ENCODE data around the gene CAMK2D.

Gene CAMK2D

GRCh38 chr4:113476800-113477199 is 284.7 kb downstream of the CAMK2D start:
- Histone ChIP-seq H3K9me3 (ENCODE audit: insufficient read depth, low read depth, low read length) (peaks cover 8% of the 10 kb centered on the region), H3K4me1 (ENCODE audit: insufficient read depth, low read length) (peaks cover 8% of the 10 kb centered on the region; the same call in 1 of the 2 replicates), H3K36me3 (ENCODE audit: insufficient read depth, low read depth, low read length) (peaks cover 4% of the 10 kb centered on the region; the same call in 1 of the 2 replicates), H3K4me3 (ENCODE audit: low read length) (no peak overlapping the region), H3K27me3 (ENCODE audit: insufficient read depth, low read length) (no peaks in the 10 kb centered on the region), H3K9ac (ENCODE audit: low read depth, low read length) (no peak overlapping the region), H3K27ac (ENCODE audit: low read length) (no peak overlapping the region)

GRCh38 chr4:113474017-113474416 is 287.5 kb downstream of the CAMK2D start:
- Histone ChIP-seq H3K4me3 (ENCODE audit: low read length) (no peak overlapping the region), H3K9ac (ENCODE audit: low read depth, low read length) (no peak overlapping the region), H3K9me3 (ENCODE audit: insufficient read depth, low read depth, low read length) (peaks cover 8% of the 10 kb centered on the region), H3K4me1 (ENCODE audit: insufficient read depth, low read length) (peaks cover 12% of the 10 kb centered on the region), H3K27ac (ENCODE audit: low read length) (no peak overlapping the region), H3K36me3 (ENCODE audit: insufficient read depth, low read depth, low read length) (peaks cover 4% of the 10 kb centered on the region; the same call in 1 of the 2 replicates), H3K27me3 (ENCODE audit: insufficient read depth, low read length) (no peaks in the 10 kb centered on the region)

GRCh38 chr4:113472864-113473263 is 288.7 kb downstream of the CAMK2D start:
- Histone ChIP-seq H3K4me1 (ENCODE audit: insufficient read depth, low read length) (peaks cover 15% of the 10 kb centered on the region), H3K4me3 (ENCODE audit: low read length) (no peak overlapping the region), H3K9ac (ENCODE audit: low read depth, low read length) (no peak overlapping the region), H3K36me3 (ENCODE audit: insufficient read depth, low read depth, low read length) (peaks cover 4% of the 10 kb centered on the region; the same call in 1 of the 2 replicates), H3K27ac (ENCODE audit: low read length) (no peak overlapping the region), H3K27me3 (ENCODE audit: insufficient read depth, low read length) (no peaks in the 10 kb centered on the region), H3K9me3 (ENCODE audit: insufficient read depth, low read depth, low read length) (peaks cover 8% of the 10 kb centered on the region)

- no peaks in the 10 kb centered on the region for H3K27me3 ChIP-seq (ENCODE audit: insufficient read depth, low read length)
- no peak overlapping the region for H3K9ac ChIP-seq (ENCODE audit: low read depth, low read length)
- no peak overlapping the region for H3K4me3 ChIP-seq (ENCODE audit: low read length)
- H3K9me3 ChIP-seq (ENCODE audit: insufficient read depth, low read depth, low read length), result no peaks in the 10 kb centered on the region
- no peak overlapping the region for H3K27ac ChIP-seq (ENCODE audit: low read length)
- H3K4me1 ChIP-seq (ENCODE audit: insufficient read depth, low read length), result peaks cover 19% of the 10 kb centered on the region
- no peaks in the 10 kb centered on the region for H3K36me3 ChIP-seq (ENCODE audit: insufficient read depth, low read depth, low read length)
These were observed 290.2 kb downstream of the CAMK2D start for GRCh38 chr4:113471146-113471860.

- Histone ChIP-seq H3K9ac (ENCODE audit: low read depth, low read length) (no peak overlapping the region), H3K9me3 (ENCODE audit: insufficient read depth, low read depth, low read length) (no peaks in the 10 kb centered on the region), H3K27ac (ENCODE audit: low read length) (no peak overlapping the region), H3K36me3 (ENCODE audit: insufficient read depth, low read depth, low read length) (no peaks in the 10 kb centered on the region), H3K4me1 (ENCODE audit: insufficient read depth, low read length) (peaks cover 19% of the 10 kb centered on the region), H3K4me3 (ENCODE audit: low read length) (no peak overlapping the region), H3K27me3 (ENCODE audit: insufficient read depth, low read length) (no peaks in the 10 kb centered on the region)
These were observed 291.6 kb downstream of the CAMK2D start for GRCh38 chr4:113469926-113470325.

GRCh38 chr4:113469023-113469390 is 292.5 kb downstream of the CAMK2D start:
- H3K27ac ChIP-seq (ENCODE audit: low read length), result no peak overlapping the region
- no peaks in the 10 kb centered on the region for H3K36me3 ChIP-seq (ENCODE audit: insufficient read depth, low read depth, low read length)
- H3K4me1 ChIP-seq (ENCODE audit: insufficient read depth, low read length), result peaks cover 19% of the 10 kb centered on the region
- H3K9ac ChIP-seq (ENCODE audit: low read depth, low read length), result no peak overlapping the region
- no peaks in the 10 kb centered on the region for H3K9me3 ChIP-seq (ENCODE audit: insufficient read depth, low read depth, low read length)
- no peaks in the 10 kb centered on the region for H3K27me3 ChIP-seq (ENCODE audit: insufficient read depth, low read length)
- H3K4me3 ChIP-seq (ENCODE audit: low read length), result no peak overlapping the region

GRCh38 chr4:113468165-113469022 is 293.1 kb downstream of the CAMK2D start:
- Histone ChIP-seq H3K27me3 (ENCODE audit: insufficient read depth, low read length) (no peaks in the 10 kb centered on the region), H3K36me3 (ENCODE audit: insufficient read depth, low read depth, low read length) (no peaks in the 10 kb centered on the region), H3K4me1 (ENCODE audit: insufficient read depth, low read length) (peaks cover 19% of the 10 kb centered on the region), H3K9me3 (ENCODE audit: insufficient read depth, low read depth, low read length) (no peaks in the 10 kb centered on the region), H3K27ac (ENCODE audit: low read length) (no peak overlapping the region), H3K9ac (ENCODE audit: low read depth, low read length) (peak overlapping the region; percentile 29; the same call in 1 of the 2 replicates), H3K4me3 (ENCODE audit: low read length) (0 out of 2 replicates have a peak overlapping the region, but pooled peaks have one; percentile 3)

GRCh38 chr4:113467581-113467980 is 294.0 kb downstream of the CAMK2D start:
- Histone ChIP-seq H3K9ac (ENCODE audit: low read depth, low read length) (peak overlapping the region; percentile 29; the same call in 1 of the 2 replicates), H3K27ac (ENCODE audit: low read length) (no peak overlapping the region), H3K4me1 (ENCODE audit: insufficient read depth, low read length) (peaks cover 19% of the 10 kb centered on the region), H3K27me3 (ENCODE audit: insufficient read depth, low read length) (no peaks in the 10 kb centered on the region), H3K9me3 (ENCODE audit: insufficient read depth, low read depth, low read length) (no peaks in the 10 kb centered on the region), H3K36me3 (ENCODE audit: insufficient read depth, low read depth, low read length) (no peaks in the 10 kb centered on the region), H3K4me3 (ENCODE audit: low read length) (no peak overlapping the region)

GRCh38 chr4:113462286-113462685 is 299.3 kb downstream of the CAMK2D start:
- no peak overlapping the region for H3K4me3 ChIP-seq (ENCODE audit: low read length)
- no peak overlapping the region for H3K9ac ChIP-seq (ENCODE audit: low read depth, low read length)
- H3K9me3 ChIP-seq (ENCODE audit: insufficient read depth, low read depth, low read length), result no peaks in the 10 kb centered on the region
- no peaks in the 10 kb centered on the region for H3K4me1 ChIP-seq (ENCODE audit: insufficient read depth, low read length)
- no peaks in the 10 kb centered on the region for H3K27me3 ChIP-seq (ENCODE audit: insufficient read depth, low read length)
- H3K27ac ChIP-seq (ENCODE audit: low read length), result no peak overlapping the region
- no peaks in the 10 kb centered on the region for H3K36me3 ChIP-seq (ENCODE audit: insufficient read depth, low read depth, low read length)

GRCh38 chr4:113461281-113461680 is 300.3 kb downstream of the CAMK2D start:
- H3K27me3 ChIP-seq (ENCODE audit: insufficient read depth, low read length), result no peaks in the 10 kb centered on the region
- H3K9ac ChIP-seq (ENCODE audit: low read depth, low read length), result no peak overlapping the region
- H3K4me1 ChIP-seq (ENCODE audit: insufficient read depth, low read length), result no peaks in the 10 kb centered on the region

GRCh38 chr4:113457886-113458285 is 303.7 kb downstream of the CAMK2D start:
- no peak overlapping the region for H3K27ac ChIP-seq (ENCODE audit: low read length)
- H3K9ac ChIP-seq (ENCODE audit: low read depth, low read length), result no peak overlapping the region
- no peaks in the 10 kb centered on the region for H3K9me3 ChIP-seq (ENCODE audit: insufficient read depth, low read depth, low read length)
- no peak overlapping the region for H3K4me3 ChIP-seq (ENCODE audit: low read length)
- H3K27me3 ChIP-seq (ENCODE audit: insufficient read depth, low read length), result no peaks in the 10 kb centered on the region
- no peaks in the 10 kb centered on the region for H3K36me3 ChIP-seq (ENCODE audit: insufficient read depth, low read depth, low read length)
- H3K4me1 ChIP-seq (ENCODE audit: insufficient read depth, low read length), result peaks cover 30% of the 10 kb centered on the region

More at GRCh38 chr4:113461281-113461680, 300.3 kb downstream of the CAMK2D start:
- Histone ChIP-seq H3K36me3 (ENCODE audit: insufficient read depth, low read depth, low read length) (no peaks in the 10 kb centered on the region), H3K9me3 (ENCODE audit: insufficient read depth, low read depth, low read length) (no peaks in the 10 kb centered on the region), H3K4me3 (ENCODE audit: low read length) (no peak overlapping the region), H3K27ac (ENCODE audit: low read length) (no peak overlapping the region)

GRCh38 chr4:113457121-113457520 is 304.4 kb downstream of the CAMK2D start:
- no peaks in the 10 kb centered on the region for H3K36me3 ChIP-seq (ENCODE audit: insufficient read depth, low read depth, low read length)
- no peak overlapping the region for H3K4me3 ChIP-seq (ENCODE audit: low read length)
- no peaks in the 10 kb centered on the region for H3K9me3 ChIP-seq (ENCODE audit: insufficient read depth, low read depth, low read length)
- peaks cover 37% of the 10 kb centered on the region for H3K4me1 ChIP-seq (ENCODE audit: insufficient read depth, low read length)
- H3K27ac ChIP-seq (ENCODE audit: low read length), result no peak overlapping the region
- no peak overlapping the region for H3K9ac ChIP-seq (ENCODE audit: low read depth, low read length)
- H3K27me3 ChIP-seq (ENCODE audit: insufficient read depth, low read length), result no peaks in the 10 kb centered on the region

All from iPS-20b (cell line).